ENCODE data around the gene POLR2A. TPM values are rescaled to one million over a fixed set of nuclear protein-coding genes. Genes with fewer than 3 reads are reported as not detected.

Gene POLR2A
- total and polyA plus RNA-seq, 2 donors (not counting 3 experiments of a cell fraction or from before 2014, with no cell fraction given): 45.9 to 145 TPM

GRCh38 chr17:7530023-7530900 lies 46.1 kb downstream of the POLR2A start:
- no TSS peak for BruUV-seq (replicated peaks)
- no peak for TF ChIP-seq GATA2 (IDR thresholded peaks at IDR 0.05; ENCODE audit: insufficient read depth, insufficient read length, low read depth, low read length)
- TF ChIP-seq JUN (IDR thresholded peaks at IDR 0.05; ENCODE audit: borderline replicate concordance, insufficient read depth, insufficient read length, low read depth): no peak
- no peak for TF ChIP-seq MYC (IDR thresholded peaks at IDR 0.05; ENCODE audit: low read depth, low read length)
- no peak for TF ChIP-seq CTCF (IDR thresholded peaks at IDR 0.05; ENCODE audit: extremely low read depth in 1 of 2, insufficient read depth in 1 of 2, low read depth in 1 of 2, low read length in 2 of 2)
- TF ChIP-seq FOS (IDR thresholded peaks at IDR 0.05; ENCODE audit: borderline replicate concordance, insufficient read depth, low read length): no peak
- no peak for TF ChIP-seq POLR2AphosphoS5 (IDR thresholded peaks at IDR 0.05; ENCODE audit: insufficient read depth, low read depth, low read length)
- no peak for TF ChIP-seq POLR2A (IDR thresholded peaks at IDR 0.05; ENCODE audit: low read depth, low read length)
- no peak for TF ChIP-seq MAX (IDR thresholded peaks at IDR 0.05; ENCODE audit: insufficient read depth, insufficient read length)
- no peak for TF ChIP-seq EZH2 (IDR thresholded peaks at IDR 0.05; ENCODE audit: borderline replicate concordance, low read depth, low read length, severe bottlenecking)
- Histone ChIP-seq H4K20me1 (replicated peaks; ENCODE audit: control insufficient read depth, extremely low read depth, insufficient read depth, low read length) (no peaks in the 10 kb centered on the region), H3K27ac (ENCODE audit: insufficient read depth, low read depth, low read length) (no peak overlapping the region), H3K27me3 (ENCODE audit: control insufficient read depth in 2 of 2, insufficient read depth in 2 of 2, low read length in 2 of 2) (no peaks in the 10 kb centered on the region), H3K9me1 (replicated peaks; ENCODE audit: control insufficient read depth, extremely low read depth, insufficient read depth, low read length) (no peaks in the 10 kb centered on the region), H3K4me2 (ENCODE audit: insufficient read depth, low read length) (no peak overlapping the region), H2AFZ (ENCODE audit: low read depth, low read length) (no peak overlapping the region), H3K4me3 (replicated peaks in 1 of 3; ENCODE audit: insufficient read depth in 1 of 3, low read depth in 1 of 3, low read length in 3 of 3) (no peak overlapping the region), H3K9ac (replicated peaks; ENCODE audit: extremely low read depth, insufficient read depth, low read length) (no peak overlapping the region), H3K4me1 (ENCODE audit: control insufficient read depth, extremely low read depth, insufficient read depth, low read length) (no peaks in the 10 kb centered on the region), H3K36me3 (ENCODE audit: control insufficient read depth in 2 of 2, extremely low read depth in 1 of 2, insufficient read depth in 2 of 2, low read length in 2 of 2) (no peaks in the 10 kb centered on the region), H3K9me3 (replicated peaks; ENCODE audit: control insufficient read depth, insufficient read depth, low read length) (no peaks in the 10 kb centered on the region), H3K79me2 (ENCODE audit: control insufficient read depth, insufficient read depth, low read length) (no peaks in the 10 kb centered on the region)
- dilution Hi-C loops (cut with MboI; ENCODE audit: extremely low pct_ligation_motif_present, low sequenced_read_pairs) (no loop called here), intact Hi-C loops (cut with micrococcal nuclease) (no loop called here)
- POLR2A ChIA-PET: no interaction called here
- CTCF ChIA-PET: interaction anchor here (1.2 to 1.4 kb wide), 2 partner anchors 9 to 30 kb away, joined by 3 to 4 read pairs; no protein-coding TSS in a partner anchor
- FAIRE-seq (no peak), DNase-seq (ENCODE audit: low read depth, low spot score) (no peak)

Measured in endothelial cell of umbilical vein (primary cell).